ENCODE results near the gene DSE. TPM values are rescaled to one million over a fixed set of nuclear protein-coding genes. Genes with fewer than 3 reads are reported as not detected.

DSE gene
- total and polyA plus RNA-seq, 2 experiments from 2014 or later, result 12.7 to 28.1 TPM

DNA sequence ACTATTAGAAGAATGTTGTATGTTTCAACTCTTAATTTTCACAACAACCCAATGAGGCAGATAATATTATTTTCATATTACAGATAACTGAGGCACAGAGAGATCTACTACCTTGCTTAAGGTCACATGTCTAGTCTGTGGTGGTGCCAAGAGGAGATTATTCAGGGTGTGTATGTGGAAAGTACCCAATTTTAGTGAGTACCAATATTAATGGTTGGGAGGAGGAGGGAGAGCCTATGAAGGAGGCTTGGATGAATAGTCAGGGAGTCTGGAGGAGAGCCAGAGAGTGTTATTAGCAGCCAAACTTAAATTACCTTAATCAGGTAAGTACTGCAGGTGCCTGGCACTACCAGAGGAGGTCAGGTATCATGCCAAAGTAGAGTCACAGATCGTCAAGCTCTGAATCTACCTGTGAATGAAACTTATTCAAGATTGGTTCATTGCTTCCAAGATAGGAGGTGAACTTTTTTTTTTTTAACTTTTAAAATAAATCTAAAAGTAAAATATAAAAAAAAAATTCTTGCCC, 79.5 kb downstream of the DSE start:
- DNase-seq (ENCODE audit: low read depth in 1 of 2, low spot score in 1 of 2), result no peak
- no peaks in the 10 kb centered on the region for H3K27me3 ChIP-seq
- no peak overlapping the region for H3K4me3 ChIP-seq
- TF ChIP-seq, protein P1, sequence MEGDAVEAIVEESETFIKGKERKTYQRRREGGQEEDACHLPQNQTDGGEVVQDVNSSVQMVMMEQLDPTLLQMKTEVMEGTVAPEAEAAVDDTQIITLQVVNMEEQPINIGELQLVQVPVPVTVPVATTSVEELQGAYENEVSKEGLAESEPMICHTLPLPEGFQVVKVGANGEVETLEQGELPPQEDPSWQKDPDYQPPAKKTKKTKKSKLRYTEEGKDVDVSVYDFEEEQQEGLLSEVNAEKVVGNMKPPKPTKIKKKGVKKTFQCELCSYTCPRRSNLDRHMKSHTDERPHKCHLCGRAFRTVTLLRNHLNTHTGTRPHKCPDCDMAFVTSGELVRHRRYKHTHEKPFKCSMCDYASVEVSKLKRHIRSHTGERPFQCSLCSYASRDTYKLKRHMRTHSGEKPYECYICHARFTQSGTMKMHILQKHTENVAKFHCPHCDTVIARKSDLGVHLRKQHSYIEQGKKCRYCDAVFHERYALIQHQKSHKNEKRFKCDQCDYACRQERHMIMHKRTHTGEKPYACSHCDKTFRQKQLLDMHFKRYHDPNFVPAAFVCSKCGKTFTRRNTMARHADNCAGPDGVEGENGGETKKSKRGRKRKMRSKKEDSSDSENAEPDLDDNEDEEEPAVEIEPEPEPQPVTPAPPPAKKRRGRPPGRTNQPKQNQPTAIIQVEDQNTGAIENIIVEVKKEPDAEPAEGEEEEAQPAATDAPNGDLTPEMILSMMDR (IDR thresholded peaks at IDR 0.05; ENCODE audit: low read depth, low read length), result no peak
- H3K36me3 ChIP-seq, result no peaks in the 10 kb centered on the region
- no peaks in the 10 kb centered on the region for H3K9me3 ChIP-seq (ENCODE audit: low read depth)
- H3K27ac ChIP-seq, result no peak overlapping the region
- H3K4me1 ChIP-seq (ENCODE audit: low read depth), result no peaks in the 10 kb centered on the region

DNA sequence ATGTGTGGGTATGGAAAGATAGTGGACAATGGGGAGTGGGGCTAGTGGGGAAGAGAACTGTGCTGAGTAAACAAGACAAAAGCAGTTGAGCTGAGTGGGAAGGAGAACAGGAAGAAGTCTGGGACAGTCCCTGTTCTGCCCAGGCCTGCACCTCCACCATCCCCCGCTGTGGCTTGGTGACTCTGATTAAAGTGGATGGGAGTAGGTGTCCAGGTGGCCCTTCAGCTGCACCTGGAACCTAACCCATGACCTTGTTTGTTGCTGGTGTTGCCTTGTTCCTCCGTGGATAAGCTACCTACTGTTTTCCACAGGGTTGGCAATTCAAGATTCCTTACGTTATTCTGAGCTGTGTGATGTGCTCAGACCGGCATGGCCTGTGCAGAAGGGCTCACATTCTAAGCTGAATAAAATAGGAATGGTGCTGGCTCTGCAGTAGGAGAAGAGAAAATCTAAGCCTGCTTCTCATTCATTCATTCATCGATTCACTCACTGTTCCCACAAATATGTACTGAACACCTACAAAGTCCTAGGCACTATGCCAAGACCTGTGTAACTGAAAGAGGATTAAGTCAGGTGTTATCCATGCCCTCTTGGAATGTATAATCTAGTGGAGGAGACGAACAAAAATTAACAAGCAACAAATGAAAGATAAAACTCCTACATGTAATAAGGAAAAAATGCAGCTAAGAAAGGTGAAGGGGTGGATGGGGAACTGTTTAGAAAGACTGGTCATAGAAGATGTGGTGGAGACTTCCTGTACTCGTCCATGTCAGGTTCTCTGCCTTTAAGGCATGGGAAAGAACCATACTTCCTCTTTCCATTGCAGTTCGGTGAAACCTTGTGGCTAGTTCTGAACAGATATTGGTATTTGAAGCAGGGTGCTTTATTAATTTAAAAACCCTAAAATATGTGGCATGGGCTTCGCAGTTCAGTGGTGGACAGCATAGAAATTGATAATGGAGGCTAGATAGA, 80.3 kb downstream of the DSE start:
- H3K27ac ChIP-seq, result no peak overlapping the region
- H3K27me3 ChIP-seq, result no peaks in the 10 kb centered on the region
- TF ChIP-seq, protein P1 (IDR thresholded peaks at IDR 0.05; ENCODE audit: low read depth, low read length), result no peak
- no peaks in the 10 kb centered on the region for H3K4me1 ChIP-seq (ENCODE audit: low read depth)
- H3K4me3 ChIP-seq, result no peak overlapping the region
- no peak for DNase-seq (ENCODE audit: low read depth in 1 of 2, low spot score in 1 of 2)
- no peaks in the 10 kb centered on the region for H3K9me3 ChIP-seq (ENCODE audit: low read depth)
- no peaks in the 10 kb centered on the region for H3K36me3 ChIP-seq

DNA sequence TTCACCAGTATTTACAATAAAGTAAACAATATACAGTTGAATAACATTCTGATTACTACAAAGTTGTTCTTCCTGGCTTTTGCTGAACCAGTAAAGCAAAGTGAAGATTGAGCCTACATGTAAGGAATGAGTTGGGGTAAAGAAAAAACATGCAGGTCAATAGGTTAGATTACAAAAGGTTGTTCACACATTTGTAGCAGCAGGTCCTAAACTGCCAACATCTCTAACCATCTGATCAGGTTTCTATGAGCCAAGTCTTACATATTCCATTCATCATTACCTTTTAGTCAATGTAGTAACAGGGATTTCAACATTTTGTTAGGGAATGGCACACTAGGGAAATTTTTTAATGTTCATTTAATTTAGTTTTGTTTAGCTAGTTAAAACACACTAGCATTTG, 81.2 kb downstream of the DSE start:
- DNase-seq (ENCODE audit: low read depth in 1 of 2, low spot score in 1 of 2), result no peak
- Histone ChIP-seq H3K36me3 (no peaks in the 10 kb centered on the region), H3K9me3 (ENCODE audit: low read depth) (no peaks in the 10 kb centered on the region), H3K27me3 (no peaks in the 10 kb centered on the region), H3K27ac (no peak overlapping the region), H3K4me3 (no peak overlapping the region), H3K4me1 (ENCODE audit: low read depth) (no peaks in the 10 kb centered on the region)
- TF ChIP-seq, protein P1 (IDR thresholded peaks at IDR 0.05; ENCODE audit: low read depth, low read length), result no peak

DNA sequence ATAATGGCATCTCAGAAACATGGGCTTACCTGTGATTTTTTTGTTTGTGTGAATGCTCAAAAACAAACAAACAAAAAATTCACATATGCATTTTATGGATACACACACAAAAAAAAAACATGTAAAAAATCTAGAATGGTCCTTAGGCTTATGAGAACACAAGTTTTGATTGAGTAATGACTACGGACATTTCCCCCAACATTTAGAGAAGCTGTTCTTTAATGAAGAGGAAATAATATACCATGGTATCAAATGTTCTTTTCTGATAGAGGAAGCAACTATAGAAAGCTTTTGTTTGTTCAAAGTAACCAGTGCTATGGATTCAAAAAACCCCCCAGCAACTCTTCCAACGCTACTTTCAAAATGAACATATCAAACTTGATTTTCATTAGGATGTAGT, 81.8 kb downstream of the DSE start:
- Histone ChIP-seq H3K36me3 (no peaks in the 10 kb centered on the region), H3K9me3 (ENCODE audit: low read depth) (no peaks in the 10 kb centered on the region), H3K27me3 (no peaks in the 10 kb centered on the region), H3K4me1 (ENCODE audit: low read depth) (no peaks in the 10 kb centered on the region), H3K4me3 (no peak overlapping the region), H3K27ac (no peak overlapping the region)
- TF ChIP-seq, protein P1 (IDR thresholded peaks at IDR 0.05; ENCODE audit: low read depth, low read length), result no peak
- no peak for DNase-seq (ENCODE audit: low read depth in 1 of 2, low spot score in 1 of 2)

DNA sequence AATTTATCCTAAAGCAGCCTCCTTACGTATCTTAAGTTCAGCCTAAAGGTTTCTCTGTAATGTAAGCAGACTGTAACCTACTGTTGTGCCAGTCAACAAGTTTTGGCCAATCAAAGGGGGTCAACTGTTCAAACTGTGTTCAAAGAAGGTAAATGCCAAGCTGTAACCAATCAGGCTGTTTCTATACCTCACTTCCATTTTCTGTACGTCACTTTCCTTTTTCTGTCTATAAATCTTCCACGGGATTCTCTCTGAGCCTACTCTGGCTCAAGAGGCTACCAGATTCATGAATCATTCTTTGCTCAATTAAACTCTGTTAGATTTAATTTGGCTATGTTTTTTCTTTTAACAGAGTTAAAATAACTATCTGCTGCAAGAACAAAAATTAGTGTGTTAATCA, 85.4 kb downstream of the DSE start:
- no peak overlapping the region for H3K4me3 ChIP-seq
- TF ChIP-seq, protein P1 (IDR thresholded peaks at IDR 0.05; ENCODE audit: low read depth, low read length), result no peak
- no peaks in the 10 kb centered on the region for H3K36me3 ChIP-seq
- no peaks in the 10 kb centered on the region for H3K4me1 ChIP-seq (ENCODE audit: low read depth)
- no peak for DNase-seq (ENCODE audit: low read depth in 1 of 2, low spot score in 1 of 2)
- H3K9me3 ChIP-seq (ENCODE audit: low read depth), result no peaks in the 10 kb centered on the region
- H3K27me3 ChIP-seq, result peaks cover 24% of the 10 kb centered on the region
- H3K27ac ChIP-seq, result no peak overlapping the region

All from cardiac muscle cell (in vitro differentiated cells and primary cell).